SK-N-SH (cell line): ENCODE measurements around the gene CEP295NL. TPM values are rescaled to one million over a fixed set of nuclear protein-coding genes. Genes with fewer than 3 reads are reported as not detected.

Experiments
- CTCF ChIA-PET: fragments of 300-600, 350-600 bp; formaldehyde crosslinking; extraction: SDS; loops from one replicate; lab custom pipeline; 2021; lab: Yijun Ruan, JAX
- POLR2A ChIA-PET: fragments of 350-600 bp; sonication (Branson Sonifier 250); formaldehyde crosslinking; extraction: SDS; loops from one replicate; lab custom pipeline; 2020; ENCODE audit warnings: antibody characterized with exemption, inconsistent platforms; lab: Yijun Ruan, JAX
- DNase-seq: peaks from one replicate; pipeline ENCODE4 v3.0.0; 2012
- H2AFZ ChIP-seq: fragments of 200-600 bp; sonication (generic); 2 replicates; pipeline ENCODE4 v1.8.1; 2016; ENCODE audit warnings: antibody characterized with exemption, mild to moderate bottlenecking, low read depth
- H3F3A ChIP-seq: fragments of 200-600 bp; sonication (generic); replicated peaks from 2 replicates; pipeline ENCODE3; 2016; ENCODE audit warnings: antibody characterized with exemption, mild to moderate bottlenecking; ENCODE audit not compliant: insufficient read depth
- H3K27ac ChIP-seq, 2 experiments: fragments of 200-500 bp in 1 of 2; fragments of 200-600 bp in 1 of 2; sonication (Bioruptor generic) in 1 of 2; sonication (generic), shearing (Covaris generic) in 1 of 2; 2 replicates each; pipeline versions ENCODE4 v1.5.1 to v1.6.1; 2014 to 2016; ENCODE audit warnings: low read depth in 2 of 2, inconsistent platforms in 1 of 2, low read length in 1 of 2, mild to moderate bottlenecking in 1 of 2, mixed read lengths in 1 of 2
- H3K27me3 ChIP-seq: fragments of 200-600 bp; sonication (generic), shearing (Covaris generic); 2 replicates; pipeline ENCODE4 v1.6.1; 2016; ENCODE audit warnings: mixed run types; ENCODE audit not compliant: insufficient read depth
- H3K36me3 ChIP-seq, 2 experiments: fragments of 200-500 bp in 1 of 2; fragments of 200-600 bp in 1 of 2; sonication (Bioruptor generic) in 1 of 2; sonication (generic) in 1 of 2; replicated peaks in 1 of 2; 2 replicates each; pipeline versions ENCODE3 to v1.5.1; 2014 to 2016; ENCODE audit warnings: low read length in 1 of 2, mild to moderate bottlenecking in 1 of 2; ENCODE audit not compliant: insufficient read depth in 2 of 2, control insufficient read depth in 1 of 2
- H3K4me1 ChIP-seq, 2 experiments: fragments of 200-500 bp in 1 of 2; fragments of 200-600 bp in 1 of 2; sonication (Bioruptor generic) in 1 of 2; sonication (generic), shearing (Covaris generic) in 1 of 2; 2 replicates each; pipeline versions ENCODE4 v1.5.1 to v1.6.1; 2014 to 2016; ENCODE audit warnings: low read depth in 1 of 2, low read length in 1 of 2, mixed run types in 1 of 2; ENCODE audit not compliant: insufficient read depth in 2 of 2, control insufficient read depth in 1 of 2
- H3K4me2 ChIP-seq: fragments of 200-600 bp; sonication (generic), shearing (Covaris generic); 2 replicates; pipeline ENCODE4 v1.6.1; 2017; ENCODE audit warnings: mixed run types
- H3K4me3 ChIP-seq, 2 experiments: fragments of 200-500 bp in 1 of 2; fragments of 200-600 bp in 1 of 2; sonication (Bioruptor generic) in 1 of 2; sonication (generic), shearing (Covaris generic) in 1 of 2; 2 replicates each; pipeline versions ENCODE4 v1.5.1 to v1.8.1; 2014 to 2016; ENCODE audit warnings: low read depth in 2 of 2, inconsistent platforms in 1 of 2, low read length in 1 of 2, mild to moderate bottlenecking in 1 of 2, mixed read lengths in 1 of 2, moderate library complexity in 1 of 2
- H3K79me2 ChIP-seq: fragments of 200-600 bp; sonication (generic); 2 replicates; pipeline ENCODE4 v1.8.1; 2017; ENCODE audit warnings: mild to moderate bottlenecking; ENCODE audit not compliant: insufficient read depth
- H3K9ac ChIP-seq: fragments of 200-600 bp; sonication (generic); 2 replicates; pipeline ENCODE4 v1.6.1; 2017; ENCODE audit warnings: mixed run types
- H3K9me2 ChIP-seq: fragments of 200-600 bp; sonication (generic); 2 replicates; pipeline ENCODE4 v1.6.1; 2017; ENCODE audit warnings: mixed run types
- H3K9me3 ChIP-seq: fragments of 200-600 bp; sonication (generic); 2 replicates; pipeline ENCODE4 v1.6.1; 2017; ENCODE audit warnings: mixed run types, mild to moderate bottlenecking, moderate library complexity
- H4K20me1 ChIP-seq: fragments of 200-600 bp; sonication (generic); 2 replicates; pipeline ENCODE4 v1.6.1; 2017; ENCODE audit warnings: mild to moderate bottlenecking, mixed run types; ENCODE audit not compliant: insufficient read depth
- CHD2 ChIP-seq: fragments of 150-350 bp; IDR thresholded peaks from 2 replicates; pipeline ENCODE4 v1.6.1; 2018; ENCODE audit warnings: low read length; ENCODE audit not compliant: partially characterized antibody
- EZH2phosphoT487 ChIP-seq: fragments of 200-600 bp; sonication (generic); IDR thresholded peaks from 2 replicates; pipeline ENCODE4 v1.6.1; 2017; ENCODE audit warnings: low read depth, mixed run types, mild to moderate bottlenecking, antibody characterized with exemption, moderate library complexity, borderline replicate concordance
- FOSL2 ChIP-seq: IDR thresholded peaks from 2 replicates; pipeline ENCODE4 v1.4.0; 2012; ENCODE audit warnings: low read depth, mild to moderate bottlenecking, moderate library complexity, borderline replicate concordance
- GABPA ChIP-seq: IDR thresholded peaks from 2 replicates; pipeline ENCODE4 v1.4.0; 2012; ENCODE audit warnings: low read depth, mild to moderate bottlenecking
- MAX ChIP-seq: IDR thresholded peaks from 2 replicates; pipeline ENCODE4 v1.4.0; 2012; ENCODE audit warnings: low read depth
- MEF2A ChIP-seq: IDR thresholded peaks from 2 replicates; pipeline ENCODE4 v1.4.0; 2012; ENCODE audit warnings: low read depth, borderline replicate concordance
- NRF1 ChIP-seq: IDR thresholded peaks from 2 replicates; pipeline ENCODE4 v1.6.1; 2012; ENCODE audit warnings: low read depth, mild to moderate bottlenecking, low read length
- PBX3 ChIP-seq: IDR thresholded peaks from 2 replicates; pipeline ENCODE4; 2012
- POLR2AphosphoS5 ChIP-seq: IDR thresholded peaks from 2 replicates; pipeline ENCODE4 v1.6.1; 2012; ENCODE audit warnings: low read depth, low read length
- RAD21 ChIP-seq: IDR thresholded peaks from 2 replicates; pipeline ENCODE4 v1.6.1; 2012; ENCODE audit warnings: mild to moderate bottlenecking, low read length
- RCOR1 ChIP-seq: fragments of 150-350 bp; IDR thresholded peaks from 2 replicates; pipeline ENCODE4 v1.6.1; 2017; ENCODE audit warnings: antibody characterized with exemption, low read length
- RFX5 ChIP-seq: IDR thresholded peaks from 2 replicates; pipeline ENCODE4 v1.6.1; 2012; ENCODE audit warnings: mild to moderate bottlenecking, improper control_type of control experiment, low read length
- RXRA ChIP-seq: IDR thresholded peaks from 2 replicates; pipeline ENCODE4 v1.4.0; 2012; ENCODE audit warnings: low read depth, mild to moderate bottlenecking, borderline replicate concordance
- SMC3 ChIP-seq: IDR thresholded peaks from 2 replicates; pipeline ENCODE4 v1.6.1; 2012; ENCODE audit warnings: low read depth, low read length, improper control_type of control experiment
- TAF1 ChIP-seq: IDR thresholded peaks from 2 replicates; pipeline ENCODE4 v1.6.1; 2012; ENCODE audit warnings: low read depth, mild to moderate bottlenecking, low read length, moderate library complexity, borderline replicate concordance
- TEAD4 ChIP-seq: IDR thresholded peaks from 2 replicates; pipeline ENCODE4 v1.4.0; 2012; ENCODE audit warnings: mild to moderate bottlenecking, borderline replicate concordance; ENCODE audit not compliant: insufficient read depth
- WGBS: methylation state at CpG from one replicate; pipeline ENCODE4 v1.1.6; 2017; ENCODE audit warnings: low lambda C conversion rate; 5-methylcytosine and 5-hydroxymethylcytosine counted together
- polyA plus RNA-seq, 3 experiments: library from polyadenylated mRNA; depleted of rRNA; stranded (reverse); fragments of >200 nt; gene quantifications; 2 replicates each; pipeline ENCODE4 v1.2.3, GENCODE V29; 2012

The CEP295NL gene
- polyA plus RNA-seq, 1 of the 3 experiments (the other 2 are of a cell fraction), result 0.35 TPM

GRCh38 chr17:78873519-78874340 lies 29.3 kb downstream of the CEP295NL start (continued):
- TF ChIP-seq FOSL2 (peak; percentile 68; the same call in 1 of the 2 replicates), CHD2 (no peak), POLR2AphosphoS5 (0 out of 2 replicates have a peak, but pooled peaks have one; percentile 31), MEF2A (peak; percentile 99), RXRA (peak; percentile 81; the same call in 1 of the 2 replicates), EZH2phosphoT487 (no peak), GABPA (no peak), MAX (peak; percentile 74; the same call in 1 of the 2 replicates), RCOR1 (peak; percentile 75; the same call in 1 of the 2 replicates), NRF1 (no peak), RAD21 (peak; percentile 27), TAF1 (no peak), SMC3 (no peak), TEAD4 (peak; percentile 74; the same call in 1 of the 2 replicates)
- TF ChIP-seq, all 33 proteins: peak for 16

DNA sequence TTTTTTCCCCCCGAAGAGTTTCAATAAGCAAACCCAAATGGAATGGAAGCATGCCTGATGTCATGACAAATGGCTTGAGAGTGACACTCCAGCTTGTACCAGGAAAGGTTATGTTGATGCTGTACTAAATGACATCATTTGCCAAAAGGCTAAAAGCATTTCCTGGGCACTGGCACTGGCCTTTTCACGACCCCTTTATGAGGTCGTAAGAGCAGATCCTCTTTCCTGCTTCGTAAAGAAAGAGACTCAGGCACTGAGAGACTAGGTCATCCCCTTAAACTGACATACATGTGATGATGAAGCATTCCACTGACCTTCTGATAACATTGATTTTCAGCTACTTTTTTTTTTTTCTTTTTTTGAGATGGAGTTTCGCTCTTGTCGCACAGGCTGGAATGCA lies 30.5 kb downstream of the CEP295NL start:
- Histone ChIP-seq H3K79me2 (peaks cover 69% of the 10 kb centered on the region), H3F3A (peaks cover 32% of the 10 kb centered on the region), H3K4me3 (no peak overlapping the region), H2AFZ (no peak overlapping the region), H3K4me1 (peaks cover 31 to 41% of the 10 kb centered on the region in 2 experiments; a peak in 3 of 4 replicates), H3K4me2 (no peak overlapping the region), H3K9ac (no peak overlapping the region), H3K27ac (peak overlapping the region in 1 of 2 experiments; percentile 50; a peak in 2 of 4 replicates), H3K27me3 (no peaks in the 10 kb centered on the region), H4K20me1 (peaks cover 4% of the 10 kb centered on the region; the same call in 1 of the 2 replicates), H3K9me3 (no peaks in the 10 kb centered on the region), H3K9me2 (no peaks in the 10 kb centered on the region), H3K36me3 (peaks cover 13 to 49% of the 10 kb centered on the region in 2 experiments)
- ChIA-PET CTCF (interaction anchor here (0.7 to 6.3 kb wide), 5 partner anchors 11 to 1784 kb away, joined by 3 to 53 read pairs (median 3); no protein-coding TSS in a partner anchor), POLR2A (interaction anchor here (0.6 to 2.7 kb wide), 2 partner anchors 10 to 503 kb away, joined by 3 to 14 read pairs; no protein-coding TSS in a partner anchor)
- no peak for TF ChIP-seq RCOR1
- no peak for TF ChIP-seq RFX5
- no peak for TF ChIP-seq TAF1
- TF ChIP-seq RXRA, result no peak; the same call in 1 of the 2 replicates
- no peak for TF ChIP-seq PBX3
- no peak for DNase-seq
- 86% methylated on average over 6 of the region's 6 CpGs for WGBS
